T-helper 1 cell treated with Interleukin-12 subunit alpha and Interleukin-12 subunit beta and Interleukin-4 antibody, amounts not matched to agents 30 ng/mL and 1 ng/mL, for 36 hours (primary cell): ENCODE data around the gene BRINP1. TPM values are rescaled to one million over a fixed set of nuclear protein-coding genes. Genes with fewer than 3 reads are reported as not detected.
"Not testable (repeated sequence)": the region's sequence is repeated elsewhere in the genome, so short reads cannot be mapped to it uniquely, and the experiment has no call there.

Source experiments
- intact Hi-C: fragments of 100-400 bp; cut with micrococcal nuclease; formaldehyde crosslinking; loops from one replicate; pipeline ENCODE4 v1.15.1; 2024
- total RNA-seq: library from RNA; stranded (reverse); gene quantifications from 2 replicates; pipeline ENCODE4 v1.2.3, GENCODE V29; 2022

BRINP1 gene
- total RNA-seq, 1 donor from 2014 or later: not detected

GRCh38 chr9:119216651-119217331, 152.4 kb downstream of the BRINP1 start:
- intact Hi-C loops: no loop called here

GRCh38 chr9:119215651-119216050, 153.6 kb downstream of the BRINP1 start:
- intact Hi-C loops: no loop called here

GRCh38 chr9:119213471-119213870, 155.8 kb downstream of the BRINP1 start:
- intact Hi-C loops: no loop called here

- intact Hi-C loops: no loop called here
Measured at GRCh38 chr9:119197893-119198607, 171.2 kb downstream of the BRINP1 start.

- intact Hi-C loops: no loop called here
Measured at GRCh38 chr9:119195521-119195920, 173.7 kb downstream of the BRINP1 start.

GRCh38 chr9:119185298-119185697, 183.9 kb downstream of the BRINP1 start:
- intact Hi-C loops: no loop called here

- intact Hi-C loops: no loop called here
Measured at GRCh38 chr9:119184265-119184936, 184.8 kb downstream of the BRINP1 start.

- intact Hi-C loops: no loop called here
Measured at GRCh38 chr9:119181561-119181960, 187.7 kb downstream of the BRINP1 start.

- intact Hi-C loops: no loop called here
Measured at GRCh38 chr9:119180897-119181296, 188.3 kb downstream of the BRINP1 start.

- intact Hi-C loops: no loop called here
Measured at GRCh38 chr9:119179701-119180100, 189.5 kb downstream of the BRINP1 start.

- intact Hi-C loops: no loop called here
Measured at GRCh38 chr9:119177196-119177595, 192.0 kb downstream of the BRINP1 start.

- intact Hi-C loops: no loop called here
Measured at GRCh38 chr9:119175581-119175980, 193.7 kb downstream of the BRINP1 start.

GRCh38 chr9:119169222-119169621, 200.0 kb downstream of the BRINP1 start:
- intact Hi-C loops: not testable (repeated sequence)

GRCh38 chr9:119167876-119168275, 201.4 kb downstream of the BRINP1 start:
- intact Hi-C loops: no loop called here

GRCh38 chr9:119167267-119167666, 202.0 kb downstream of the BRINP1 start:
- intact Hi-C loops: no loop called here

- intact Hi-C loops: no loop called here
Measured at GRCh38 chr9:119166096-119166495, 203.1 kb downstream of the BRINP1 start.

GRCh38 chr9:119165131-119165530, 204.1 kb downstream of the BRINP1 start:
- intact Hi-C loops: no loop called here

- intact Hi-C loops: no loop called here
Measured at GRCh38 chr9:119164716-119165115, 204.5 kb downstream of the BRINP1 start.

GRCh38 chr9:119160551-119160950, 208.7 kb downstream of the BRINP1 start:
- intact Hi-C loops: no loop called here

GRCh38 chr9:119159386-119159785, 209.8 kb downstream of the BRINP1 start:
- intact Hi-C loops: no loop called here

- intact Hi-C loops: no loop called here
Measured at GRCh38 chr9:119157196-119157595, 212.0 kb downstream of the BRINP1 start.

- intact Hi-C loops: no loop called here
Measured at GRCh38 chr9:119156354-119156753, 212.9 kb downstream of the BRINP1 start.
